ENCODE results near the gene HK2.

Gene HK2

GRCh38 chr2:74942263-74942662 is 108.3 kb downstream of the HK2 start:
- DNase-seq, result no peak
